DMS79 treated with DMSO at 0.1 percent for 48 hours (cell line): Measurements from ENCODE around the gene CMIP.
"Not testable (repeated sequence)": the region's sequence is repeated elsewhere in the genome, so short reads cannot be mapped to it uniquely, and the experiment has no call there.

Source experiments
- DNase-seq: peaks from one replicate; lab custom pipeline; 2025; lab: John Stamatoyannopoulos, UW

CMIP gene

DNA sequence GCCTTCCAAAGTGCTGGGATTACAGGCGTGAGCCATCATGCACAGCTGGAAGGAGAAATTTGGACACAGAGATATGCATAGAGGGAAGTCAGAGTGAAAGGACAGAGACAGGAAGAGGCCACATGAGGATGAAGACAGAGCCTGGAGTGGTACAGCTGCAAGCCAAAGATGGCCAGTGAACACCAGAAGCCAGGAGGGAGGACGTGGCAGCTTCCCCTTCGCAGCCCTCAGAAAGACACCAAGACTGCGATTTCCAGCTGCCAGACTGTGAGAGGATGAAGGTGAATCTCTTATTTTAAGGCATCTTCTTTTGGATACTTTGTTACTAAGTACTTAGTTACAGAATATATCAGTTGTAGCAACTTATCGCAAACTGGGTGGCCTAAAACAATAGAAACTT lies 274.0 kb downstream of the CMIP start:
- DNase-seq: no peak

DNA sequence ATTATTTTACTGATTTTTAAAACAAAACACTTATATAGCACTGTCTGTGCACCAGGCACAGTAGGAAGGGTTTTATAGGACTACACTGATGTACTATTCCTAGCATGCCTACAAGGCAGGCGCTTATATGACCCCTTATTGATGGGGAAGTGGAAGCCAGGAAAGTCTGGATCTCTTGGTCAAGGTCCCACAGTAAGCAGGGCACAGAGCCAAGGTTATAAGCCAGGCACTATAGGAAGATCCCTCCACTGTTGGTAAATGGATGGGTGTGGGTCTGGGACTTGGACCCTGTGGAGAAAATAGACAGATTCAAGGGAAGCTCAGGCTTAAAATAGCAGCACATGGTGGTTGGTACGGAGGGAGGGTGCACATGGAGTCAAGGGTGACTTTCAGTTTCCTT lies 275.4 kb downstream of the CMIP start:
- no peak for DNase-seq

GRCh38 chr16:81720973-81721906 lies 276.6 kb downstream of the CMIP start:
- DNase-seq: no peak

GRCh38 chr16:81723098-81723723 lies 278.6 kb downstream of the CMIP start:
- peak; percentile 73 for DNase-seq

GRCh38 chr16:81728435-81728834 lies 283.8 kb downstream of the CMIP start:
- DNase-seq: no peak

DNA sequence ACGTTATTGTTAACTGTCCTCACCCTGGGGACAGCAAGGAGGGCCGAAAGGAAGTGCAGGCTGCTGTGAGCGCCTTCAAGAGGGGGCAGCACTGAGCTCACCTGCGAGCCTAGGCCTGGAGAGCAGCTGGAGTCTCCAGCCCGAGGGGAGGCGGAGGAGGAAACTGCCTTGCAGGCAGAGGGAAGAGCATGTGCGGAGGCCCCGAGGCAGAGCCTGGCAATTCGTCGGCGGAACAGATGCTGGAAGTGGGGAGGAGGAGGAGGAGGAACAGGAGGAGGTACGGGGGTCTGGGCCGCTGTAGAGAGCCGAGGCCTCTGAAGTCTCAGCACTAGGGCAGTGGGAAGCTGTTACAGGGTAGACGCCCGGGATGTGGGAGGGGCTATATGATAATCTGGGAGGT lies 284.8 kb downstream of the CMIP start:
- no peak for DNase-seq

DNA sequence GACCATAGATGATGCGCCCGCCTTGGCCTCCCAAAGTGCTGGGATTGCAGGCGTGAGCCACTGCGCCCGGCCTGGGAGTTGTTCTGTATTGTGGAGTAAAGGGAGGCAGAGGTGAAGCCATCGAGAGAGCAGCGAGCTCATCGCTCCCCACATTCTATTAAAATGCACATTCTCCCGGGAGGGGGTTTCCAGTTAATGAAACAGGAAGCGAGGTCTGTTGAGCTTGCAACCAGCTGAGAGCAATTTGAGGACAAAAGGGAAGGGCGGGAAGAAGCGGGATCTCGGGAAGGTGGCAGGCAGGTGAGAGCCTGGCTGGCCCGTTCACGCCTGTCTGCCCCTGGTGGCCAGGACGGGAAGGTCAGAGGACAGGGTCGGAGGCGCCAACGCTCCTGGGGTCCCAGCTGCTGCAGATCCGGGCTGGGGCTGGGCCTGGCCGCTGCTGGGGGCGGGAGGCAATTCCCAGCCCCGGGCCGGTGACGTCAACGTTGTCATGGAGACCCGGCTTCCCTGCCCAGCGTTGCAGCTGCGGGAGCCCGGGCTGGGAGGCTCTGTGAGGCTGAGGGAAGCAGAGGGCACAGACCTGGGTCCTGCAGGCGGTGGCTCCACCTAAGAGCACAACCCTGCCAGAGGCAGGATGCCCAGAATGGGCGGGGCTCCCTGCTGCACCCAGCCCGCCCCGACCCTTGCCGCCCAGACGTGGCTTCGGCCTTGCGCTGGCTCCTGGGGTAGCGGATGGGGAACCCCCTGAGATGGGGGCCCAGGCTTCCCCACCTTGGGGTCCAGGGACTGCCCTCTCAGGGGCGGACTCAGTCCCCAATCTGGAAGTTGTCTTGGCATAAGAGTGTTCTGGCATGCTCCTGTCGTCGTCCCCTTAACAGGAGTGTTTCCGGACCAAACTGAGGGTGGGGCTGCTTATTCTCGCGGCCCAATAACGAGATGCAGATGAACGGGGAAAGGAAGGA lies 285.8 kb downstream of the CMIP start:
- peak; percentile 70 for DNase-seq

DNA sequence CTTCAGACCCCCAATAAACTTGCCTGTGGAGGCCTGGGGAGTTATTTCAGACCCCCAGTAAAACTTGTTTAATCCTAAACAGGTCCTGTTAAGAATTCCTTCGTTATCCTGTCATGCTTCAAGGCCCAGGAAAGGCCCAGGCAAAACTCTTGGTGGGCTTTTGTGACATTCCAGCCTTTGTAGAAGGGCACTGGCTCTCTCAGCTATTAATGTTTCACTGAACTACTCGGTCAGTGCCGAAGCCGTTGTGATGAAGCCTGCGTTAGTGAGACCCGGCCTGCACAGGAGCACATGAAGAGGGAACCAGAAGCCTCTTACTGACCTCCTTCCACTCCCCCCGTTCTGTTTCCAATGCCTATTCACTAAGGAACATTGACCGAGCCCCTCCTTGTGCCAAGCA lies 287.0 kb downstream of the CMIP start:
- no peak for DNase-seq

DNA sequence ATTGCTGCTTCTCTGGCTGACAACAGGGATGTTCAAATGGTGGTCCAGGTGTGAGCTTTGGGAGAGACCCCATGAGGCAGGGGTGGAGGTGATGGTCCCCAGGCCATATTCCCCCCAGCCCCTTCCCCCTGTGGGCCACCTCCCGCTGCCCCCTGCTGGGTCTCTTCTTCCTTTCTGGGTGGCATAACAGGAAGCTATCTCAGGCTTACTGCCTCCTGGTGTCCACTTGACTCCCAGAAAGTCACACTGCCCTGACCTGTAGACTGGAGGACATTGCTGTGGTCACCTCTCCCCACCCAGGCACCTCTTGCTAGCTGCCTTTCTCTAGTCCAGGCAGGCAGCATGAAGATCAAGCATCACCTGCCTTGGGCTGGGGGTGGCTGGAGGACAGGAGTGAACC lies 288.1 kb downstream of the CMIP start:
- no peak for DNase-seq

DNA sequence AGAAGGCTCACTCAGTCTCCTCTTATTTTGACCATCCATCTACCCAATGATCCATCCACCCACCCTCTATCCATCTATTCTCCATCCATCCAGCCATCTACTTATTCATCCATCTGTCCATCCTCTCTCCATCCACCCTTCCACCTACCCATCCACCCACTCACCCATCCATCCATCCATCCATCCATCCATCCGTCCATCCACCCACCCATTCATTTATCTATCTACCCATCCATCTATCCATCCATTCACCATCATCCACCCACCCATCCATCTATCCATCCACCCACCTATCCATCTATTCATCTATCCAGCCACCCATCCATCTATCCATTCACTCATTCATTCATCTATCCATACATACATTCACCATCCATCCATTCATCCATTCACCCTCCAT lies 288.7 kb downstream of the CMIP start:
- no peak for DNase-seq

DNA sequence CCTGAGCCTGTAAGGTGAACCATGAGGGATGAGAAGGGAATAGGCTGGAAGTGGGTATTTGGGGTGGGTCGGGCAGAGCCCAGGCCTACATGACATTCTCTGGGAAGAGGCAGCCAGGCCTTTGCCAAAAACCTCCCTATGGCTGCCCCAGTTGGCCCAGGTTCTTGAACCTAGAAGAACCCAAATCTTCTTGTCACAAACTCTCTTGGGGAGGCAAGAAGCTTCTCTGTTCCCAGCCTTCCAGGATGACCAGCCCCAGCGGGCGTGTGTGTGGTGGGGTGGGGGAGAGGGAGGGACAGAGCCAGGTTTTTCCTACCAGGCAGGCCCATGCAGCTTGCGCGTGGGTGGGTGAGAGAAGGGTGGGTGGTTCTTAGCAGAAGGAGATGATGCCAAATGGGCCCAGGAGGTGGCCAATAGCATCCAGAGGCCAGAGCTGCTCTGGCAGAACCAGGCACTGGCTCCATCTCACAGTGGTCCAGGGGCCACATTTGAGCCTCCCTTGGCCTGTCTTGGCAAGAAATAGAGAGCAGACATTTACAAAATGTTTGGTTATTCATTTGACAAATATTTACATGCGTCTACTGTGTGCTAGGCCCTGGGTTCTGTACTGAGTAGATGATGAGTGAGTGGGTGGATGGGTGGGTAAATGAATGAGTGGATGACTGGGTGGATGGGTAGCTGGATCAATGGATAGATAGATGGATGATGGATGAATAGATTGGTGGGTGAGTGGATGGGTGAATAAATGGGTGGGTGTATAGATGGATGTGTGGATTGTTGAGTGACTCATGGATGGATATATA lies 290.2 kb downstream of the CMIP start:
- no peak for DNase-seq

DNA sequence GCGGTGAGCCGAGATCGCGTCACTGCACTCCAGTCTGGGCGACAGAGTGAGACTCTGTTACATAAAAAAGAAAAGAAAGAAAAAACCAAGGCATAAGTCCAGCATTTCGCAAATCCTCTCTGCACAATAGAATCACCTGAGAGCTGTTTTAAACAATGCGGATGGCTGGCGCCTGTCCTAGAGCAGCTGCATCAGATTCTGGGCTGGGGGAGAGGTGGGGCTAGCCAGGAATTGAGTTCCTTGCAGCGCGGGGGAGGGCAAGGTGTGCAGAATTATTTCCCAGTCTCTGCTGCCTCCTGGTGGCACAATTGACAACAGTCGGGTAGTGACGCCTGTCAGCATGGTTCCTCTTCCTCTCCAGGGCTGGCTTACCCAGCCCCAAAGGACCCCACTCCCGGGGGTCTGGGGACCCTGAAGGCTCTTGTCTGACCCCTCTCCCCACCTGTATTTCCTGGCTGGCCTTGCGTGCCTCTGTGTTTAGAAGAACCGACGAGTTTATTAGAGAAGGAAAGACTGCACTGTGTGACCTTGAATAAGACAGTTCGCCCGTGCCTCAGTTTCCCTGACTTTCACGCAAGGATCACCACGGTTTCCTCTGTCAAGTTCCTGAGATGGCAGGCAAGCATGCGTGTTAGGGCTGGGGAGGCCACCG lies 293.4 kb downstream of the CMIP start:
- peak; percentile 62 for DNase-seq

DNA sequence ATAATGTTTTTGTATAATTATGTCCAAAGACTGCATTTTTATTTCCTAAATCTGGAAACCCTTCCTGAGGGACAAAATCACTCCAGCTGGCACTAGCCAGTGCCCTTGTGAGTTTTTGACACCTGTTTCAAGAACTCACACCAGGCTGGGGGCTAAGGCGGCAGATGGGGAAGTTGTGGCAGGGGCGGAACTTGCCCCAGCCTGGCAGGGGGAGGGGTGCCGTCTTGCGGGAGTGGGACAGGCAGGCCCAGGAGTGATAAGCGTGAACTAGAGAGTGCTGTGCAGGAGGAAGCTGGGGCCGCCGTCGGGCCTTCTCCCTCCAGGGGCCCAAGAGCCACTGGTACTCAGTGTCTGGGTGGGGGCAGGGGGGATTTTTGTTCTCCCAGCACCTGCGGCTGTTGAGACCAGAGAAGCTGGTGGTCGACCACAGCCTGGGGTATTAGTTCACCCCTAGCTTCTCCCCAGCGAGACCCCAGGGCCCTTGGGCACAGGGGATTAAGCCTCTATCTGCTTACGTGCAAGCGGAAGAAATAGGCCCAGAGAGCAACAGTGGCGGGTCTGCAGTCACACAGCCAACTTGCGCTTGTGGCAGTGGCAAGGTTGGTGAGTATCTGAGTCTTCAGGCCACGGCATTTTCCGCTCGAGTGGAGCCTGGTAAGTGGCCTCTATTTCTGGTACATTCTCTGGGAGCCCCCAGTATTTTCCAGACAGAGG lies 294.3 kb downstream of the CMIP start:
- DNase-seq: no peak

GRCh38 chr16:81739503-81739902 lies 294.9 kb downstream of the CMIP start:
- no peak for DNase-seq

DNA sequence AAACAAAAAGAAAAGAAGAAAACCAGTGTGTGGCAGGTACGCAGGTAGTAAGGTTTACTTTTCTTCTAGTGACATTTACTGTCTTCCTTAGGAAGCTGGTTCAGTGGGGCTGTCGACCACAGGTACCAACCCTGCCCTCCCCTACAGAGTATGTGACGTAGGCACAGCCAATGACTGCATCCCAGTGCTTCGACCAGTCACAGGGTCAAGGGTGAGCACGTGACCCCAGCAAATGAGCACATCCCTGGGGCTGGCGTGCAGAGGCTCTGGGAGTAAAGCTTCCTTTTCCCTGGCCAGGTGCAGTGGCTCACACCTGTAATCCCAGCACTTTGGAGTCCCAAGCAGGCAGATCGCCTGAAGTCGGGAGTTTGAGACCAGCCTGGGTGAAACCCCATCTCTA lies 295.6 kb downstream of the CMIP start:
- no peak for DNase-seq

DNA sequence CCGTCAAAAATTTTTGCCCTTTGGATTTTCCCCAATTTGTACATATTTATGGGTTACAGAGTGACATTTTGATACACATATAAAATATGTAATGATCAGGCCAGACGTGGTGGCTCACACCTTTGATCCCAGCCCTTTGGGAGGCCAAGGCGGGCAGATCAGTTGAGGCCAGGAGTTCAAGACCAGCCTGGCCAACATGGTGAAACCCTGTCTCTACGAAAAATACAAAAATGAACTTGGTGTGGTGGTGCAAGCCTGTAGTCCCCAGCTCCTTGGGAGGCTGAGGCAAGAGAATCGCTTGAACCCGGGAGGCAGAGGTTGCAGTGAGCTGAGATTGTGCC lies 296.8 kb downstream of the CMIP start:
- not testable (repeated sequence) for DNase-seq

DNA sequence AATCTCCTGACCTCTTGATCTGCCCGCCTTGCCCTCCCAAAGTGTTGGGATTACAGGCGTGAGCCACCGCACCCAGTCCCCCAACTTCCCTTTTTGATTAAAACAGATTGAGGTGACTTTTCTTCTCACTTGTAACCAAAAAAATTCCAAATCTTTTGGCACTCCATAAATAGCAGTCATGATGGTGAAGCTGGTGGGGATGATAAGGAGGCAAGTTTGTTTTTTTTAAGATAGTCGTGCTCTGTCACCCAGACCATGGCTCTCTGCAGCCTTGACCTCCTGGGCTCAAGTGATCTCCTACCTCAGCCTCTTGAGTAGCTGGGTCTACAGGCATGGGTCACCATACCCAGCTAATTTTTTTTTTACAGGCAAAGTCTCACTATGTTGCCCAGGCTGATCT lies 299.8 kb downstream of the CMIP start:
- DNase-seq: no peak

GRCh38 chr16:81744911-81745310 lies 300.3 kb downstream of the CMIP start:
- no peak for DNase-seq

GRCh38 chr16:81745704-81746558 lies 301.3 kb downstream of the CMIP start:
- peak; percentile 40 for DNase-seq
